Skeletal muscle cell (primary cell): ENCODE data around the gene KRT76.
"Not testable (repeated sequence)": the region's sequence is repeated elsewhere in the genome, so short reads cannot be mapped to it uniquely, and the experiment has no call there.

ENCODE experiments used
- DNase-seq: peaks from one replicate; pipeline ENCODE4 v3.0.0-alpha.2; 2010; ENCODE audit warnings: low read depth
- H3K4me3 ChIP-seq: 2 replicates; pipeline ENCODE4 v1.5.1; 2011; ENCODE audit warnings: low read depth, mild to moderate bottlenecking, control low read depth, low read length, moderate library complexity

The KRT76 gene

GRCh38 chr12:52798671-52799504 is 21.7 kb upstream of the KRT76 start:
- DNase-seq, result no peak
- no peak overlapping the region for H3K4me3 ChIP-seq

GRCh38 chr12:52798003-52798670 is 21.0 kb upstream of the KRT76 start:
- H3K4me3 ChIP-seq, result no peak overlapping the region
- no peak for DNase-seq

DNA sequence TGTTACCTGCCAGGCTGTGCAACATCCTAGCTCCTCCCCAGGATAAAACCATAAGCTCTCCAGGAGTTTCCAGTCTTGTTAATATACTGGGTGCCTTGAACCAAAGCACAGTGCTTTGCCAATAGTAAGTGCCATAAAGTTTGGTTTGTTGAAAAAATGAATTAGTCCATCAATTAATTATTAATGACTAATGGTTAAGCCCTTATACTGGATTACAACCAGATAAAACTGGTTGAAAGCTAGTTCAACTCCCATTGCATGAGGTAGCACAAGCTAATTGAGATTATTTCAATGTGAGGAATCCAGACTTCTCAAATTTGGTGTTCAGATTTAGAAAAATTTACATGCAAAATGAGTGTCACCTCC is 20.4 kb upstream of the KRT76 start:
- DNase-seq, result no peak
- H3K4me3 ChIP-seq, result no peak overlapping the region

GRCh38 chr12:52796839-52797528 is 19.8 kb upstream of the KRT76 start:
- no peak for DNase-seq
- no peak overlapping the region for H3K4me3 ChIP-seq

DNA sequence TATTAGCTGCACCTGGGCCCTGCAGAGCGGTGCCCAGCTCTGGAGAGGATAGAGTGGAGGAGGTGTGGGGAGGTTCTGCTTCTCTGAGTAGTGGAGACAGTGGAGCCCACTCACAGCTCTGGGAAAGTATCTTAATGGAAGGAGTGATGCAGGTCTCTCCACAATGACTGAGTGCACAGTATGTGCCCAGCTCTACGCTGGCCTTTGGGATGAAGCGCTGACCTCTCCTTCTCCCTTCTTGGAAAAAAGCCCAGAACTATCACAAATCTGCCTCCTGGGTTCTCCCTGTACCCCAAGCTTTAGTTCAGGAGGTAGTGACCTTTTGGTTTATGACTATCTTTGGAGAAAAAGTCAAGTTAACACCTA is 19.3 kb upstream of the KRT76 start:
- no peak for DNase-seq
- H3K4me3 ChIP-seq, result no peak overlapping the region

- no peak for DNase-seq
- no peak within 1 kb of the TSS for H3K4me3 ChIP-seq
Observed at GRCh38 chr12:52795694-52796428, 18.7 kb upstream of the KRT76 start, which contains the start of gene KRT3. TSS of gene KRT3 (minus strand) at chr12:52796117. CDS start at chr12:52796042, 75 bp downstream.

DNA sequence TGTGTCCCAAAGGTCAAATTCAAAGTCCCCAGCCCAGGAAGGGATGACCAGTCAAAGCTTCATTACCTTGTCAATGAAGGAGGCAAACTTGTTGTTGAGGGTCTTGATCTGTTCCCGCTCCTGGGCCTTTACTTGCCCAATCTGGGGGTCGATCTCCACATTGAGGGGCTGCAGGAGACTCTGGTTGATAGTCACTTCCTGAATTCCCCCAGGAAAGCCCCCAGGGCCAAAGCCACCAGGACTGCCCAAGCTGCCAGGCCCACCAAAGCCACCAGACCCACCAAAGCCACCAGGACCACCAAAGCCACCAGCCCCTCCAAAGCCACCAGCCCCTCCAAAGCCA is 18.2 kb upstream of the KRT76 start:
- not testable (repeated sequence) for H3K4me3 ChIP-seq, DNase-seq

DNA sequence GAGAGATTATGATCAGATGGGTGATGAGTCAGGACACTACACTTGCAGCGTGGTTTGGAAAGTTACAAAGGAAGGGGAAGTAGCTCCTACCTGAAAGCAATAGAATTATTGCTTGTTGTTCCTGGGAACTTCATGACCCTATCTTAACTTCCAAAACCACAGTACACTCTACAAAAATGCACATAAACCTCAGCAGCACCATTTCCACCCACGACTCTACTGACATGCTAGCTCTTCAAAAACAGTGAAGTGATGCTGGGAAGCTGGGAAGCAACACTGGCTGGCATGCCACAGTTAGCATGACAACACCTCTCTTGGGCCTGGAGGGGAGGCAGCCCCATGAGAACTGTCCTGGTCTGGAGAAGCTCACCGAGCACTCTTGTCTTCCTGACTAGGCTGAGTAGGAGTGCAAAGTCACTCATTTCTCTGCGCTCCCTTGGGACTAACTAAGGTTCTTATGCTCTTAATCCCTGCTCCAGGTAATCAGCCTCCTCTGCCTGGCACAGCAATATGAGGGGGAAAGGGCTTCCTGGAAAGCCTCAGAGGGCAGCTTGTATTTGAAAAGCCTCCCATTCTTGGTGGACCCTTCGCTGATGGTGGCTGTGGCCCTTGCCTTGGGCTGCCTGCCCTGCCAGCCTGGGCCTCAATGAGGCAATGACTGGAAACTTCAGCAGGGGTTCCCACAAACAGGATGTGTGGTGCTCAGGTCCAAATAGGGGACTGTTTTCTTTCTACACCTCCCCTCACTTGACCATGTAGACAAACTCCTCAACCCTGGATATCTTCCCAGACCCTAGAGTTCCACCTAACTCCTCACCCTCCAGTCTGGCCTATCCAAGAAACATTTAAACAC is 17.6 kb upstream of the KRT76 start:
- no peak overlapping the region for H3K4me3 ChIP-seq

GRCh38 chr12:52792185-52793029 is 15.3 kb upstream of the KRT76 start:
- H3K4me3 ChIP-seq, result no peak overlapping the region
- DNase-seq, result no peak

More for the DNA sequence above, 17.6 kb upstream of the KRT76 start:
- no peak for DNase-seq

- no peak for DNase-seq
- no peak overlapping the region for H3K4me3 ChIP-seq
Observed at GRCh38 chr12:52791271-52792184, 14.4 kb upstream of the KRT76 start.

DNA sequence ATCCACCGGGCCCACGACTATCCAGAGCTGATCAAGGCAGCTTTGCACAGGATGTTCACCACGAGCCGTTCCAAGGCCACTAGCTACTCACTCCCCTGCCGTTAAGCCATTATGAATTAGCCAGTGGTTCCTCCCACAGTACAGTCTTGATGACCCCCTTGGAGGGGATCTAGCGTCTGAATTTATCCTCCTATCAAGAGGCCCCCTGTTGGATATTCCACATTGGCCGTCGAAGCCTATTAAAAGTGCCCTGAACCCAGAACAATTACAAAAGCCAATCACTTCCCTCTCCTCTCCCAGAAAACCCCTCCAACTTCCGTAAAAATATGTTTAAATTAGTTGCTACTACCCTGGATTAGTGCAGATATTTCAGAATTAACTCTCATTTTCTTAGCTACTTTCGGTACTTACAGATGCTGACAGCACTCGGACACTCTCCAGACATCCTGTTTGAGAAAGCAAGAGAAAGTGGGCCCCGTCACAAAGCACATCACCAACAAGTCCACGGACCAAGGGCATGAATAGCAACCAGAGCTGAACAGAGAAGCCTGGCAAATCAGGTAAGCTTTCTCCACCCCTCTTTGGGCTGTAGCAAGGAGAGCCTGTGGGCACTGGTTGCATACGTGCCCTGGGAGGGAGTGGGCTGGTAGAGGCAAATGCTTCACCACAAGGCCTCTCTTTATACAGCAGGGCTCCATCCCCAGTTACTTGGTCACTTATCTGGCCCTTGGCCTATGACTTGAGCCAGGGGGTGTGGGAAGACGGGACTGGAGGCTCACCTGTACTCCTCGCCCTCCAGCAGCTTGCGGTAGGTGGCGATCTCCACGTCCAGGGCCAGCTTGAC is 13.5 kb upstream of the KRT76 start:
- DNase-seq, result no peak
- no peak overlapping the region for H3K4me3 ChIP-seq

DNA sequence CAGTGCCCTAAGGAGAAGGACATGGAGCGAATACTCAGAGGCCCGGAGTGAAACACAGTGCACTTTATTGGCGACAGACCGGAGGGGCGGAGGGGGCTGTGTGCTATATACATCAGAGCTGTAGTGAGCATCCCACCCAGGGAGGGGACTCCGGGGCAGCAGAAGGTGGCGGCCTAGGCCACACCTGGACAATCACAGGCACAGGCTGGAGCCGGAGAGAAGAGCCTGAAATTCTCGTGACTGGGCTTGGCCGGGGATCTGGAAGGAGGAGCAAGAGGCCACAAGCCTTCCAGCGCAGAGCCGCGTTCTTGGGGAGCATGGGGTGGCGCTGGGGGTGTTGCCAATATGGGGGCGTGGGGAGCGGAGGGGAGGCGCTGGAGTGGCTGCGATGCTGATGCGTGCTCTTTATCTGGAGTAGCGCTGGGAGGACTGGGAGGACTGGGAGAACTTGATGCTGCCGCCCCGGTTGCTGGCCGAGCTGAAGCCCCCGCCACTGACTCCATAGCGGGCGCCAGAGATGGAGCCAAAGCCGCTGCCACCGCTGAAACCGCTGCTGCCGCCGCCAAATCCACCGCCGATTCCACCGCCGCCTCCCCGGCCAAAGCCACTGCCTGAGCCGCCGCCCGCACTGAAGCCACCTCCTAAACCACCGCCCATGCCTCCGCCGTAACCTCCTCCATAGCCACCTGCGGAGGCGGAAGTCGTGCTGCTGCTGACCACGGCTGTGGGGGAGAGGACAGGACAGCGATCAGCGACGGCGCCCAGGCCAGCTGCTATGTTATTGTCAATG is 12.7 kb upstream of the KRT76 start:
- no peak overlapping the region for H3K4me3 ChIP-seq
- DNase-seq, result no peak

GRCh38 chr12:52788876-52789636 is 11.9 kb upstream of the KRT76 start:
- DNase-seq, result no peak
- H3K4me3 ChIP-seq, result no peak overlapping the region

DNA sequence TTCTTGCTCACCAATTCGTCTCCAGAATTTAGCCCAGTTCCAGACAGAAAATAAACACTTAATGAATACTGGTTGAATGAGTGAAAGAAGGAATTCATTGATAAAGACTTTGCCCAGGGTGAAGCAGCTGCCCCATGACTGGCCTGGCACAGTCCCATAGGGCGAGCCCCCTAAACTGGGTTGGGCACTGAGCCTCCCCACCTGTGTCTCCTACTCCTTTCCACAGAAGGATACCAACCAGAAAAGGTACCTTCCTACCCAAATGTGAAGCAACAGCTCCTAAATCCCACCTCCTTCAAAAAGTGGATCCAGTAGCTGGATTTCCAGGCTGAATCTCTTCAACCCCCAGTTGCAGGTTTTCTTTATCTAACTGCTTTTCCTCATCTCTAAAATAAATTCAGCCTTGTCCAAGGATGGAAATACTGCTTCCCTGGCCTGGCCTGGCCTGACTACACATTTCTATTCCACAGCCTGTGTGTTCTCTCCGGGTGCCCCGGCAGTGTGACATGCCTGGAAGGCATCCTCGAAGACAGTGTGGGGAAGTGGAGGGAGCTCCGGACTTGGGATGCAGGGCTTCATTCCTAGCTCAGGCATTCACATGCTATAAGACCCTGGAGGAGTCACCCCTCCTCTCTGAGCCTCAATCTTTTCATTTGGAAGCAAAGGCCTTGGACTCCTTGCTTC is 11.2 kb upstream of the KRT76 start:
- H3K4me3 ChIP-seq, result no peak overlapping the region
- DNase-seq, result no peak
